Left renal cortex interstitium (tissue), 4 donors: ENCODE results near the gene CSNK1G1. TPM values are rescaled to one million over a fixed set of nuclear protein-coding genes. Genes with fewer than 3 reads are reported as not detected.

Experiments
- polyA plus RNA-seq, 4 donors: library from polyadenylated mRNA; unstranded; fragments of 120-200 nt; gene quantifications; one replicate each; pipeline ENCODE4 v1.2.1, GENCODE V29; 2013; ENCODE audit not compliant: insufficient read length in 4 of 4

CSNK1G1 gene
- polyA plus RNA-seq, 4 donors, result 16.6 to 22.6 (median 21.5) TPM

Other genes starting within 250 kb of the CSNK1G1 start
- 1 to 10 TPM; 1.1 to 2.7 (median 1.9) TPM for gene SNX22, start 204.4 kb downstream of the CSNK1G1 start, polyA plus RNA-seq
- gene PPIB, start 193.2 kb downstream of the CSNK1G1 start, polyA plus RNA-seq, result 100 to 1,000 TPM; 530 to 655 (median 552) TPM
- gene PCLAF, start 25.3 kb upstream of the CSNK1G1 start, polyA plus RNA-seq, result 10 to 100 TPM; 42.2 to 59.4 (median 52.7) TPM
- gene TRIP4, start 31.7 kb upstream of the CSNK1G1 start, polyA plus RNA-seq, result 10 to 100 TPM; 34.7 to 51.5 (median 42.0) TPM
- 10 to 100 TPM; 32.4 to 40.9 (median 34.0) TPM for gene ZNF609, start 104.4 kb upstream of the CSNK1G1 start, polyA plus RNA-seq